GM23248 (cell line): ENCODE measurements around the gene EPN2.

Experiments used
- EZH2 ChIP-seq: fragments of 200-600 bp; sonication (generic); IDR thresholded peaks from 2 replicates; pipeline ENCODE4 v1.6.1; 2018; ENCODE audit warnings: antibody characterized with exemption, mild to moderate bottlenecking; ENCODE audit not compliant: insufficient read depth, poor library complexity, severe bottlenecking
- EZH2phosphoT487 ChIP-seq: fragments of 200-600 bp; sonication (generic); IDR thresholded peaks from 2 replicates; pipeline ENCODE4 v1.6.1; 2018; ENCODE audit warnings: antibody characterized with exemption, moderate library complexity, mild to moderate bottlenecking, low read depth; ENCODE audit not compliant: insufficient read depth

DNA sequence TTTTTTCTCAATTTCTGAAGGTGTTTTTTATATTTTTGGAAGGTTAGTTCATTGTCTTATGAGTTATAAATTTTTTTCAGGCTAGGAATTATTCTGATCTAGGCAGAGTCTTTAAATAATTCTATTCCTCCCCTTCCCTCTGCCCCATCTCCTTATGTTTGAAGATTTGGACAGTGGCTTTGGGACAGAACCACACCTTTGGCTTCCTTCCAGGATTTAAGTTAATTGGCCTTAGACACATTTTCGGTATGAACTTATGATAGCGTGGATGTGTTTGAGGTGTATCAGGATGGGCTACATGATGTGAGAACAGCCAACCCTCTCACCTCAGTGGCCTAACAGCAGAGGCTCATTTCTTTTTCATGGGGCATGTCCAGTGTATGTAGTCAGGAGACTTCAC lies 24.3 kb downstream of the EPN2 start:
- TF ChIP-seq EZH2phosphoT487, result no peak
- no peak for TF ChIP-seq EZH2
